ENCODE measurements around the gene ANKRD34A. TPM values are rescaled to one million over a fixed set of nuclear protein-coding genes. Genes with fewer than 3 reads are reported as not detected.

Gene ANKRD34A
- total RNA-seq, 1 donor from 2014 or later: 5.2 TPM

DNA sequence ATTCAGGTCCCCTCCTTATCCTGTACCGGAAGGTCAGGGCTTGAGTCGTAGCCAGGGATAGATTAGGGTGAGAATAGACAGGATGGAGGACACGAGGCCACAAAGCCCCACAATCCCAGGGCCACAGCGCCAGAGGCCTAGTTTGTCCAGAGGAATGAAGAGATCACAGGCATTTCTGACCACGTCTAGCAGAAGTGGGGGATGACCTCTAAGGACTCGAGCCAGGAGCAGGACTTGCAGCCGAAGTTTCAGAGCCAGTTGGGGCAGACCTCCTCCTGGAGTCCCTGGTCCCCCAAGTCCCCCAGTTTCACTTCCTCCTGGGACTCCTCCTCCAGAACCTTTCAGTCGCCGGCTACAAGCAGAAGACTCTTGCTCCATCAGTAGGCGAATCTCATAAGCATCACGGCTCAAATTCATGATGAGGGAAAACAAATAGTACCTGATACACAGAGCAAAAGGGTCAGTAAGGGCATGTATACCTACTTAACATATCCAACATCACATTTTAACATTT, 52.2 kb downstream of the ANKRD34A start:
- no peak for DNase-seq
- no peak overlapping the region for H3K27ac Mint-ChIP-seq
- no peaks in the 10 kb centered on the region for H3K9me3 Mint-ChIP-seq
- peaks cover 19% of the 10 kb centered on the region for H3K4me1 Mint-ChIP-seq
- H3K36me3 Mint-ChIP-seq (ENCODE audit: low read depth): peaks cover 36% of the 10 kb centered on the region
- H3K4me3 Mint-ChIP-seq: no peak overlapping the region
- no peaks in the 10 kb centered on the region for H3K27me3 Mint-ChIP-seq
- intact Hi-C loops (cut with micrococcal nuclease): no loop called here

Other genes starting within 250 kb of the ANKRD34A start
- 0.59 TPM in 1 of 2 replicates, not detected in the other for gene CD160, start 245.1 kb downstream of the ANKRD34A start, total RNA-seq
- gene RNF115, start 140.5 kb downstream of the ANKRD34A start, total RNA-seq: 14.1 and 15.5 TPM in 2 replicates
- 35.0 and 39.0 TPM in 2 replicates for gene POLR3C, start 140.4 kb downstream of the ANKRD34A start, total RNA-seq
- 2.5 and 3.4 TPM in 2 replicates for gene NUDT17, start 118.9 kb downstream of the ANKRD34A start, total RNA-seq
- 19.1 and 20.2 TPM in 2 replicates for gene PIAS3, start 105.5 kb downstream of the ANKRD34A start, total RNA-seq
- gene ANKRD35, start 78.7 kb downstream of the ANKRD34A start, total RNA-seq: 0.40 TPM in 2 replicates
- gene ITGA10, start 54.5 kb downstream of the ANKRD34A start, total RNA-seq: 1.7 and 2.4 TPM in 2 replicates
- 31.7 and 32.2 TPM in 2 replicates for gene PEX11B, start 45.9 kb downstream of the ANKRD34A start, total RNA-seq
- gene RBM8A, start 37.1 kb downstream of the ANKRD34A start, total RNA-seq: 326 and 355 TPM in 2 replicates
- gene LIX1L, start 6.6 kb downstream of the ANKRD34A start, total RNA-seq: 37.8 and 38.4 TPM in 2 replicates
- 12.1 and 12.6 TPM in 2 replicates for gene POLR3GL, start 115 bp upstream of the ANKRD34A start, total RNA-seq
- 83.4 and 85.2 TPM in 2 replicates for gene TXNIP, start 32.0 kb upstream of the ANKRD34A start, total RNA-seq
- gene HJV, start 57.2 kb upstream of the ANKRD34A start, total RNA-seq: not detected in 2 replicates
- gene NBPF10, start 180.2 kb upstream of the ANKRD34A start, total RNA-seq: 3.2 TPM in 2 replicates